ENCODE measurements around the gene SPATA33.
"Not testable (repeated sequence)": the region's sequence is repeated elsewhere in the genome, so short reads cannot be mapped to it uniquely, and the experiment has no call there.

The SPATA33 gene

DNA sequence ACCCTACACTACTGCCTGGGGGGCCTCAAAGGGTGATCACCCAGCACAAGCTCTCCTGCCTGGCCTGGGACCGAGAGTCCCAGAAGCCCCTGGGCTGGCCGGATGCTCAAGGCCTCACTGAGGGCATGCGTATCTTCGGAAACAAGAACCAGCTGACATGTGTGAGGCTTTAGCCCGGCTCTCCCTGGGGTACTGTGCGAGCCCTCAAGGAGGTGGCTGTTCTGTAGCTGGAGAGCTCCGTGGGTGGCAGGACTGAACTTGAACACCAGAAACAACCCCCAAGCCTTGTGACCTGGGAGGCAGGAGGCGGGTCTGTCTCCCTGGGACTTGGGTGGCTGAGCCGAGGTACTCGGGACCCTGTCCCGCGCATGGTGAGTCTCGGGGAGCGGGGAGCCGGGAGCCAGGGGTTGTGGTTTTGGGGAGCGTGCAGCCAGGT lies 37.2 kb upstream of the SPATA33 start:
- no peak for DNase-seq (ENCODE audit: low spot score in 2 of 2)
- H3K36me3 ChIP-seq (replicated peaks): no peaks in the 10 kb centered on the region
- in situ Hi-C loops (cut with MboI; ENCODE audit: low sequenced_read_pairs): no loop called here
- no peak overlapping the region for H3K4me3 ChIP-seq
- H3K4me1 ChIP-seq: no peaks in the 10 kb centered on the region
- peaks cover 4% of the 10 kb centered on the region; the same call in 1 of the 2 replicates for H3K27me3 ChIP-seq (ENCODE audit: low read depth)
- H3K9me3 ChIP-seq: no peaks in the 10 kb centered on the region

DNA sequence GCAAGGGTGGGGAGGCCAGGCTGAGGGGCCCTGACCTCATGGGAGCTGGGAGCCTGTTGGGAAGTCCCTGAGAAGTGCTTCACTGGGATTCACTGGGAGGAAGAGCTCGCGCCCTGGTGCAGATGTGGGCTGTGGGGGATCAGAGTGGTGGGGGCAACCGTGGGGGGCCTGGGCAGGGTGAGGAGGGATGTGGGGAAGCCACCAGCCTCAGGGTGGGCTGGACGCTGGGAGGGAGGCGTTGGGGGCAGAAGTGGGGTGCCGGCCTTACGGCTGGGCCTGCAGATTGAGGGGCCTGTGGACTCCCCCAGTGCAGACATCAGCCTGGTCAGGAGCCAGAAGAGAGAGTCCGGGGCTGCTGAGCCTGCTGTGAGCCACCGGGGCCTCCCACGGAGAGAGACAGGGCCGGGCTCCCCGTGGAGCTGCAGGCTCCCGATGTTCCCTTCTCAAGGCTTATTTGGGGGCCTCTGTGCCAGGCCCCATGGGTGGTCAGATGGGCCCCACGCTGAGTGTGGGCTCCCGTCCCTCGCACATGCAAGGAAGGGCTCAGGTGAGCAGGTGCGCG lies 36.4 kb upstream of the SPATA33 start:
- Histone ChIP-seq H3K27me3 (ENCODE audit: low read depth) (peaks cover 4% of the 10 kb centered on the region; the same call in 1 of the 2 replicates), H3K4me3 (no peak overlapping the region), H3K36me3 (replicated peaks) (no peaks in the 10 kb centered on the region), H3K4me1 (no peaks in the 10 kb centered on the region), H3K9me3 (no peaks in the 10 kb centered on the region)
- no peak for DNase-seq (ENCODE audit: low spot score in 2 of 2)
- in situ Hi-C loops (cut with MboI; ENCODE audit: low sequenced_read_pairs): no loop called here

DNA sequence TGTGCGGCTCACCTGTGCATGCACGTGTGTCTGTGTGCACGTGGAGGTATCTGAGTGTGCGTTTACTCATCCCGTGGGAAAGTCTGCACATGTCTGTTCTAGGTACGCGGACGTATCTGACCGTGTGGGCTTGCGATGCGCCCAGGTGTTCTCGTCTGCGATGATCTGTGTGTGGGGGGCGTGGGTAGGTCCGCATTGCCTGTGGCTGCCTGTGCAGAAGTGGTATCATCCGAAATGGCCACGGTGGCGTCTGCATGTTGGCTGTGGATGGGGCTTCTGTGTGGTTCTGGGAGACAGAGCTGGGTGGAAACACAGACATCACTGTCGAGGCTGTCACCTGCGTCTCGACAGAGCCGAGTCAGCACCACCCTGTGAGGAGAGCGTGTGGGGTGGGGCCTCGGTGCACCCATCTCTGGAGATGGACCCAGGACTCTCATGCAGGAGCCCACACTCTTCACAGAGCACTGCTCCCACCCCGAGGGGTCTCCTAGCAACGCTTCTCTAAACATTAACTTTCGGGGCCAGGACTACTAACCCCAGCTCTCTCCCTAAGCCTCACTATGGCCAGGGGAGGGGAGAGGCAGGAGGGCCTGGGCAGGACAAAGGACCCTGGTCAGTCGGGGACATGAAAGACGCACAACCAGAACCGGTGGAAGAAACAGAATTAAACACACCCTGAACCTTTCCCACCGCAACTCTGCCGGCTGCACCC lies 35.8 kb upstream of the SPATA33 start:
- Histone ChIP-seq H3K9me3 (no peaks in the 10 kb centered on the region), H3K4me3 (no peak overlapping the region), H3K36me3 (replicated peaks) (no peaks in the 10 kb centered on the region), H3K4me1 (no peaks in the 10 kb centered on the region), H3K27me3 (ENCODE audit: low read depth) (peaks cover 4% of the 10 kb centered on the region; the same call in 1 of the 2 replicates)
- in situ Hi-C loops (cut with MboI; ENCODE audit: low sequenced_read_pairs): no loop called here
- no peak for DNase-seq (ENCODE audit: low spot score in 2 of 2)

DNA sequence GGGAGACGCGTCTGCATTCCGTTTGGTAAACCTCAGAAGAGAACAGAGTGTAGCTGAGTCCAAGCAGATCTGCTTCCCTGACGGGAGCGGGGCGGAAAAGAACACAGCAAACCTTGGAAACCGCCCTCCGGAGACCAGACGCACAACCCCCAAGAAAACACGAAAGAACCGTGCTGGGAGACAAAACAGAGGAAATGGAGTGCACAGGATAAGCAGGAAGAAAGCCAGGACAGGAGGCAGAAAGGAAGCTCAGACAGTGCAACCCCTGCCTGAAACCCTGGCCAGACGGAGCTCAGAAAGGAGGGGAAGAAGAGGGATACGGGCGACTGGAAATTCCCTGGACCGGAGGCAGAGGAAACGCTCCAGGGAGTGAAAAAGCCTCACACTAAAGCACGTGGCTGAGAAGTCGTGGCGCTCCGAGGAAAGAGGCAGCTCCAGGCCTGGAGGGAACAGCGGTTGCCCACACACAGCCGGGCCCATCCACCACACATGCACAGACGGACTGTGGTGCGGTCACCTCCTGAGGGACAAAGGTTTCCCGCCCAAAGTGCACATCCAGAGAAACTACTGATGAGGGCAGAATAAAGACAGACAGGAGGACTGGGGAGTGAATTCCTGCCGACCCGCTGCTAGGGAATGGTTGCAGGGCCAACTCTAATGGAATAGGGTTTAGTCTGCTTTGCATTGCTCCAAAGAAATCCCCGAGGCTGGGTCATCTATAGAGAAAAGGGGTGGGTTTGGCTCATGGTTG lies 34.0 kb upstream of the SPATA33 start:
- in situ Hi-C loops (cut with MboI; ENCODE audit: low sequenced_read_pairs): no loop called here
- H3K4me1 ChIP-seq: no peaks in the 10 kb centered on the region
- no peak overlapping the region for H3K4me3 ChIP-seq
- H3K36me3 ChIP-seq (replicated peaks): no peaks in the 10 kb centered on the region
- peaks cover 4% of the 10 kb centered on the region; the same call in 1 of the 2 replicates for H3K27me3 ChIP-seq (ENCODE audit: low read depth)
- no peaks in the 10 kb centered on the region for H3K9me3 ChIP-seq
- no peak for DNase-seq (ENCODE audit: low spot score in 2 of 2)

DNA sequence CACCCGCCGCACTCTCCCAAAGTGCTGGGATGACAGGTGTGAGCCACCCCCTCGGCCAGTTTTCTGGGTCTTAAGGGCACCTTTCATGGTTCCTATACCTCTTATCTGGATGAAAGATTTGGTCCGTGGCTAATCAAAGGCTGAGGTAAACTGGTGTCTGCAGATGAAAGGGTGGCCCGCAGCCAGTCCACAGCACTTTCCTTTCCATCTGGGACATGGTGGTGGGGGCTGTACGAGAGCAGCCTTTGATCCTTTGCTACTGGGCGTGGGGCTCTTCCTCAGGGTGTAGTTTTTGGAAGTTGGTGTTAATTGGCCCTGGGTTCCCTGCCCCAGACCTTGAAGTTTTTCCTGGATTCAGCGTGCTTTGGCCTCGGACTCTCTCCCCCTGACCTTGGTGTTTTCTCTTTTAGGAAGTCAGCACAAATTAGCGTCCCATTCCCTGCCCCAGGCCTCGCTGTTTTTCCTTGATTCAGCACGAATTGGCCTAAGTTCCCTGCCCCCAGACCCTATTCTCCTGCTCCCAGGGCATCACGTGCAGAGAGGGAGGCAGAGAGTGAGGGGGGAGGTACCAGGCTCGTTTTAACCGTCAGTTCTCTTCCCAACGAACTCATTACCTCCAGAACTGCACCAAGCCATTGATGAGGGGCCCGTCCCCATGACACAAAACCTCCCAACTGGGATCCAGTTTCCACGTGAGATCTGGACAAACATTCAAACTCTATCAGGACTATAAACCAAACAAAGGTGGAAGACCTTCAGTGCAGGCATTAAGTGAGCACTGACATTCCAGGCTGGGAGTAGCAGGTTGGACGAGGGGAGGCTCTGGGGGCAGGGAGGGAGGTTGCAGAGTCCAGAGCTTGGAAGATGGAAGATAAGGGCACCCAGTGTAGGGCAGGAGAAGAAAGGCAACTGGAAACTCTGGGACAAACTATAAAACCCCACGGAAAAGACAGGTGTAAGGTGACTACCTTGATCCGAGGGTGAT lies 32.6 kb upstream of the SPATA33 start:
- Histone ChIP-seq H3K27me3 (ENCODE audit: low read depth) (peaks cover 4% of the 10 kb centered on the region; the same call in 1 of the 2 replicates), H3K9me3 (no peaks in the 10 kb centered on the region), H3K4me1 (no peaks in the 10 kb centered on the region), H3K36me3 (replicated peaks) (no peaks in the 10 kb centered on the region), H3K4me3 (no peak overlapping the region)
- in situ Hi-C loops (cut with MboI; ENCODE audit: low sequenced_read_pairs): loop anchor here (25.0 kb wide), 1 partner anchor 88 kb away; no protein-coding TSS in a partner anchor
- no peak for DNase-seq (ENCODE audit: low spot score in 2 of 2)

DNA sequence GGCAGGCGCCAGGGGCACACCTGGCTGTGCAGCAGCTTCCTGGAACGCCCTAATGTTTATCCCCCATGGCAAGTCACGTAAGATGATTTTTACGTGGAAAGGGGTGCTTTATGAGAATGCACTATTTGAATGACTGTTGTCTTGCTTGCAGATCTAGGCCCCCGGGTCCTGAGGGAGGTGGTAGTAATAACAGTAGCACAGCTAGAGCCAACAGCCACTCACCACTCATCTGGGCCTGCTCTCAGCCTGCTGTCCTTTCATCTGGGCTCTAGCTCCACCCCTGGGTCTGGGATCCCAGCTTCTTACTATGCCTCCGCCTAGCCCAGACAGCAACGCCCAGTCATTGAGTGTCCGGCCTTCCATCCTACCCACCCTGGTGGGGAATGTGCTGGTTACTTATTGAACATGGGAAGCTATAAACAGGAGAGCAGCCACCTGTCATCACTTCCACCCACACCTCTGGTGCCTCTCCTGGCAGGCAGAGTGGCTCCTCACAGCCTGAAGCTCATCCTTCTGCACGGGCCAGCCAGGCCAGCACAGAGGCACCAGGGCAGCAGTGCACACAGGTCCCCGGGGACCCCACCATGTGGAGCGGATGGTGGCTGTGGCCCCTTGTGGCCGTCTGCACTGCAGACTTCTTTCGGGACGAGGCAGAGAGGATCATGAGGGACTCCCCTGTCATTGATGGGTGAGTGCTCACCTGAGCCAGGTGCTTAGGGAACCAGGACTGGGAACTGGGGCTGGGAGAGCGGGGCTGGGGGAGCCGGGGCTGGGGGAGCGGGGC lies 27.6 kb upstream of the SPATA33 start:
- Histone ChIP-seq H3K4me1 (no peaks in the 10 kb centered on the region), H3K4me3 (no peak overlapping the region), H3K27me3 (ENCODE audit: low read depth) (peaks cover 21% of the 10 kb centered on the region), H3K36me3 (replicated peaks) (no peaks in the 10 kb centered on the region), H3K9me3 (no peaks in the 10 kb centered on the region)
- in situ Hi-C loops (cut with MboI; ENCODE audit: low sequenced_read_pairs): loop anchor here (25.0 kb wide), 1 partner anchor 93 kb away; no protein-coding TSS in a partner anchor
- DNase-seq (ENCODE audit: low spot score in 2 of 2): no peak

DNA sequence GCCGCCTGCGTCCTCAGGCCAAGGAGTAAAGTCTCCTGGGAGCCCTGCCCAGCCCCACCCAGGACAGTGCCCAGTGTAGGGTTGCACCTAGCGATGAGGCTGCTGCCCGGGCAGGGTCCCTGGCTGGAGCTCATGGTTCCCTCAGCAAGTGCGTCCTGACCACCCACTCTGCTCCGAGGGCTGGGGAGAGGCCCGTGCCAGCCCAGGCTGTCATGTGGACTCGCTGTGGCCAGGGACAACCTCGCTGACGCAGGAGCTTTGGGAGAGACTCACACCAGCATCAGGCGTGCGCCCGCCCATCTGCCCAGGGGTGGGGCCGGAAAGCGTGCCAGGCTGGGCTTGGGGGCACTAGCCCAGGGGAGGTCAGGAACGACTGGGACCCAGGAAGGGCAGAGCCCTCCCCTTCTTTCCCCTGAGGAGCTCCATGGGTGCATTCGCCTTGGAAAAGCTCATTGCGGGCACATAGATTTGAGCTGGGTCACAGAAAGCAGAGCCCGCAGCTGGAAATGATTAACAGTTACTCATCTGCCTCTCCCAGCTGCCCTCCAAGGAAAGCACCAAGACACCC lies 24.5 kb upstream of the SPATA33 start:
- H3K4me3 ChIP-seq: no peak overlapping the region
- H3K4me1 ChIP-seq: no peaks in the 10 kb centered on the region
- no peak for DNase-seq (ENCODE audit: low spot score in 2 of 2)

DNA sequence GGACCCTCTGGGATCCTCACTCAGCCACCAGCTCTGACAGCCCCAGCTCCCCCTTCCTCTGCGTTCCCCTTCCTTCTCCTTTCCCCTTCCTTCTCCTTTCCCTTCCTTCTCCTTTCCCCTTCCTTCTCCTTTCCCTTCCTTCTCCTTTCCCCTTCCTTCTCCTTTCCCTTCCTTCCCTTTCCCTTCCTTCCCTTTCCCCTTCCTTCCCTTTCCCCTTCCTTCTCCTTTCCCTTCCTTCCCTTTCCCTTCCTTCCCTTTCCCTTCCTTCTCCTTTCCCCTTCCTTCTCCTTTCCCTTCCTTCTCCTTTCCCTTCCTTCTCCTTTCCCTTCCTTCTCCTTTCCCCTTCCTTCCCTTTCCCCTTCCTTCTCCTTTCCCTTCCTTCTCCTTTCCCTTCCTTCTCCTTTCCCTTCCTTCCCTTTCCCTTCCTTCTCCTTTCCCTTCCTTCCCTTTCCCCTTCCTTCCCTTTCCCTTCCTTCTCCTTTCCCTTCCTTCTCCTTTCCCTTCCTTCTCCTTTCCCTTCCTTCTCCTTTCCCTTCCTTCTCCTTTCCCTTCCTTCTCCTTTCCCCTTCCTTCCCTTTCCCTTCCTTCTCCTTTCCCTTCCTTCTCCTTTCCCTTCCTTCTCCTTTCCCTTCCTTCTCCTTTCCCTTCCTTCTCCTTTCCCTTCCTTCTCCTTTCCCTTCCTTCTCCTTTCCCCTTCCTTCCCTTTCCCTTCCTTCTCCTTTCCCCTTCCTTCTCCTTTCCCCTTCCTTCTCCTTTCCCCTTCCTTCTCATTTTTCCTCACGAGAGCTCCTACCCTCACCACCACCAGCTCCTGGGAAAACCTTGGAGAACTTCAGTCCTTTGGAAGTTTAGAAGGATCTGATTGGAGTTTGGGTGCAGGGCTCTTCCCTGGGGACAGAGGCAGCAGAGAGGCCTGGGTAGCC lies 22.9 kb upstream of the SPATA33 start:
- in situ Hi-C loops (cut with MboI; ENCODE audit: low sequenced_read_pairs): loop anchor here (25.0 kb wide), 1 partner anchor 97 kb away; no protein-coding TSS in a partner anchor
- not testable (repeated sequence) for DNase-seq (ENCODE audit: low spot score in 2 of 2); H3K36me3 ChIP-seq (replicated peaks); H3K4me3 ChIP-seq; H3K4me1 ChIP-seq; H3K9me3 ChIP-seq
- H3K27me3 ChIP-seq (ENCODE audit: low read depth): peaks cover 21% of the 10 kb centered on the region

More for the DNA sequence above, 24.5 kb upstream of the SPATA33 start:
- H3K27me3 ChIP-seq (ENCODE audit: low read depth): peaks cover 21% of the 10 kb centered on the region
- no peaks in the 10 kb centered on the region for H3K36me3 ChIP-seq (replicated peaks)
- no peaks in the 10 kb centered on the region for H3K9me3 ChIP-seq
- in situ Hi-C loops (cut with MboI; ENCODE audit: low sequenced_read_pairs): loop anchor here (25.0 kb wide), 1 partner anchor 96 kb away; no protein-coding TSS in a partner anchor

DNA sequence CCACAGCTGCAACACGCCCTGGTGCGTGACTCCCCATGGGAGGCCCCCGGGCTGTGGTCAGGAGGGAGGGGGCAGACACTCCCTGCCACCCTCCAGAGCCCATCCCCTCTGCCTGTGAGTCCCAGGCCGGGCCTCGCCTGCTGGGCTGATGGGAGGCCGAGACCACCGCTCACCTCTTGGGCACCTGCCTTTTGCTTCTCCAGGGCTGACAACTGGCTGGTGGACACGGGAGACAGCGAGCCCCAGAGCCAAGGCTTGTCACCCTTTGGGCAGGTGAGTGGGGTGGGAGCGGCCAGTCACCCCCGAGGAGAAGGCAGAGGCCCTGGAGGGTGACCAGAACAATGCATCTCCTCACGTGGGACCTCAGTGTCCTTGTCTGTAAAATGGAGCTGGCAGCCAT lies 21.0 kb upstream of the SPATA33 start:
- Histone ChIP-seq H3K9me3 (no peaks in the 10 kb centered on the region), H3K27me3 (ENCODE audit: low read depth) (peaks cover 21% of the 10 kb centered on the region), H3K36me3 (replicated peaks) (no peaks in the 10 kb centered on the region), H3K4me1 (no peaks in the 10 kb centered on the region), H3K4me3 (no peak overlapping the region)
- DNase-seq (ENCODE audit: low spot score in 2 of 2): no peak
- in situ Hi-C loops (cut with MboI; ENCODE audit: low sequenced_read_pairs): loop anchor here (25.0 kb wide), 1 partner anchor 99 kb away; no protein-coding TSS in a partner anchor

DNA sequence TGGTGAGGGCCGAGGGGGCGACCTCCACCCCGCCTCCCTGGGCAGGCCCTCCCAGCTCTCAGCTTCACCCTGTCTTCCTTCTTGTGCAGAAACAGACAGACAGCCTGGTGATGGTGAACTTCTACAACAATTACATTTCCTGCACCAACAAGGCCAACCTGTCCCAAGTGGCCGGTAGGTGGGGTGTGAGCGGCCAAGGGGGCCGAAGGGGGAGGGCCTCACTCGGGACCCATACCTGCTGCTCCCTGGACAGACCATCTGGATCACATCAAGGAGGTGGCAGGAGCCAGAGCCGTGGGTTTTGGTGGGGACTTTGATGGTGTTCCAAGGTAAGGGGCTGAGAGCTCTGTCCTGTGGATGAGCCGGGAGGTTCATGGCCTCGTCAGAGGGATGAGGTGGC lies 20.3 kb upstream of the SPATA33 start:
- H3K4me1 ChIP-seq: no peaks in the 10 kb centered on the region
- DNase-seq (ENCODE audit: low spot score in 2 of 2): no peak
- in situ Hi-C loops (cut with MboI; ENCODE audit: low sequenced_read_pairs): loop anchor here (25.0 kb wide), 1 partner anchor 100 kb away; no protein-coding TSS in a partner anchor

DNA sequence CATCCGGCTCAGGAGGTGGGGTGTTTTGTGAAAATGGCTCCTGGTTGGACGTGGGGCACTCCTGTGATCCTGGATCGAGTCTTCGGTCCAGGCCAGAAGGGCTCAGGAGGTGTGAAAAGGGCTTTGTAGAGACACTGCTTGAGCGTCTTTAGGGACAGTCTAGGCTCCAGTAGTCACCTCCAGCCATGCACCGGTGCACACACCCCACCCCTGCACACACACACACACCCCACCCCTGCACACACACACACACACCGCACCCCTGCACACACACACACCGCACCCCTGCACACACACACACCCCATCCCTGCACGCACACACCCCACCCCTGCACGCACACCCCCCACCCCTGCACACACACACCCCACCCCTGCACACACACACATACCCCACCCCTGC lies 19.2 kb upstream of the SPATA33 start:
- Histone ChIP-seq H3K4me3 (no peak overlapping the region), H3K27me3 (ENCODE audit: low read depth) (peaks cover 6% of the 10 kb centered on the region), H3K9me3 (no peaks in the 10 kb centered on the region), H3K36me3 (replicated peaks) (no peaks in the 10 kb centered on the region), H3K4me1 (no peaks in the 10 kb centered on the region)
- no peak for DNase-seq (ENCODE audit: low spot score in 2 of 2)
- in situ Hi-C loops (cut with MboI; ENCODE audit: low sequenced_read_pairs): loop anchor here (25.0 kb wide), 1 partner anchor 101 kb away; no protein-coding TSS in a partner anchor

More for the DNA sequence above, 20.3 kb upstream of the SPATA33 start:
- no peak overlapping the region for H3K4me3 ChIP-seq
- H3K27me3 ChIP-seq (ENCODE audit: low read depth): peaks cover 16% of the 10 kb centered on the region
- H3K36me3 ChIP-seq (replicated peaks): no peaks in the 10 kb centered on the region
- no peaks in the 10 kb centered on the region for H3K9me3 ChIP-seq
